ENCODE data around the gene EAF2.
A peak's percentile ranks its signal among the peaks of the same experiment; 100 is the strongest.

The EAF2 gene

GRCh38 chr3:121834671-121835464, at the start of gene EAF2, which contains the start of gene IQCB1:
Gene EAF2, plus strand, starts transcription at chr3:121835209. Its CDS starts 77 bp downstream, at chr3:121835286.
Gene IQCB1, minus strand, starts transcription at chr3:121835060. Its CDS starts 6,100 bp downstream, at chr3:121828960.
- no peak for TF ChIP-seq CTCF (conservative IDR thresholded peaks at IDR 0.05; ENCODE audit: low read depth, low read length)
- DNase-seq (ENCODE audit: low read depth), result peak; percentile 82
- H3K4me3 ChIP-seq (ENCODE audit: low read length), result peak within 1 kb of the TSS; percentile 84

- no peak for DNase-seq (ENCODE audit: low read depth)
- no peak overlapping the region for H3K4me3 ChIP-seq (ENCODE audit: low read length)
- TF ChIP-seq CTCF (conservative IDR thresholded peaks at IDR 0.05; ENCODE audit: low read depth, low read length), result no peak
These were observed 48.5 kb upstream of the EAF2 start for GRCh38 chr3:121786485-121786884.

- TF ChIP-seq CTCF (conservative IDR thresholded peaks at IDR 0.05; ENCODE audit: low read depth, low read length), result no peak
- H3K4me3 ChIP-seq (ENCODE audit: low read length), result no peak overlapping the region
- DNase-seq (ENCODE audit: low read depth), result no peak
These were observed 41.9 kb upstream of the EAF2 start for GRCh38 chr3:121793078-121793477.

GRCh38 chr3:121794264-121794983, 40.6 kb upstream of the EAF2 start:
- H3K4me3 ChIP-seq (ENCODE audit: low read length), result no peak overlapping the region
- no peak for DNase-seq (ENCODE audit: low read depth)
- TF ChIP-seq CTCF (conservative IDR thresholded peaks at IDR 0.05; ENCODE audit: low read depth, low read length), result no peak

- no peak for DNase-seq (ENCODE audit: low read depth)
- TF ChIP-seq CTCF (conservative IDR thresholded peaks at IDR 0.05; ENCODE audit: low read depth, low read length), result no peak
- H3K4me3 ChIP-seq (ENCODE audit: low read length), result no peak overlapping the region
These were observed 38.0 kb upstream of the EAF2 start for GRCh38 chr3:121796970-121797369.

GRCh38 chr3:121800906-121801305, 34.1 kb upstream of the EAF2 start:
- H3K4me3 ChIP-seq (ENCODE audit: low read length), result no peak overlapping the region
- no peak for TF ChIP-seq CTCF (conservative IDR thresholded peaks at IDR 0.05; ENCODE audit: low read depth, low read length)
- DNase-seq (ENCODE audit: low read depth), result no peak
